Fibroblast of lung (primary cell): ENCODE measurements around the gene CCDC85B. TPM values are rescaled to one million over a fixed set of nuclear protein-coding genes. Genes with fewer than 3 reads are reported as not detected.
"Not testable (repeated sequence)": the region's sequence is repeated elsewhere in the genome, so short reads cannot be mapped to it uniquely, and the experiment has no call there.

Experiments used
- DNase-seq, 2 donors: peaks; one replicate each; pipeline versions ENCODE4 v3.0.0 to v3.0.0-alpha.2; 2010; ENCODE audit warnings: low read depth in 2 of 2
- H2AFZ ChIP-seq: 2 replicates; pipeline ENCODE4 v1.5.1; 2012; ENCODE audit warnings: low read length, control low read depth, inconsistent platforms
- H3K27ac ChIP-seq: 2 replicates; pipeline ENCODE4 v1.5.1; 2011; ENCODE audit warnings: low read length, control low read depth; ENCODE audit not compliant: insufficient read depth
- H3K27me3 ChIP-seq: 2 replicates; pipeline ENCODE4 v1.5.1; 2011; ENCODE audit warnings: mild to moderate bottlenecking, low read length; ENCODE audit not compliant: control insufficient read depth, insufficient read depth
- H3K36me3 ChIP-seq: 2 replicates; pipeline ENCODE4 v1.5.1; 2011; ENCODE audit warnings: low read length; ENCODE audit not compliant: control insufficient read depth, insufficient read depth
- H3K4me1 ChIP-seq: 2 replicates; pipeline ENCODE4 v1.5.1; 2011; ENCODE audit warnings: low read length; ENCODE audit not compliant: control insufficient read depth, insufficient read depth; ENCODE audit errors: extremely low read depth
- H3K4me2 ChIP-seq: 2 replicates; pipeline ENCODE4 v1.5.1; 2011; ENCODE audit warnings: low read length, control low read depth; ENCODE audit not compliant: insufficient read depth; ENCODE audit errors: extremely low read depth
- H3K4me3 ChIP-seq, 4 experiments: fragments of 200-600 bp in 1 of 4; sonication (generic) in 1 of 4; replicated peaks in 1 of 4; 2 replicates each; pipeline ENCODE4 v1.5.1; 2011 to 2016; ENCODE audit warnings: low read length in 4 of 4, low read depth in 3 of 4, mild to moderate bottlenecking in 3 of 4, control low read depth in 2 of 4, inconsistent platforms in 1 of 4, mixed read lengths in 1 of 4; ENCODE audit not compliant: insufficient read depth in 1 of 4; ENCODE audit errors: control extremely low read depth in 1 of 4
- H3K79me2 ChIP-seq: 2 replicates; pipeline ENCODE4 v1.5.1; 2012; ENCODE audit warnings: mild to moderate bottlenecking, low read length, inconsistent platforms; ENCODE audit not compliant: control insufficient read depth, insufficient read depth
- H3K9ac ChIP-seq: 2 replicates; pipeline ENCODE4 v1.5.1; 2011; ENCODE audit warnings: mild to moderate bottlenecking, low read length, control low read depth; ENCODE audit not compliant: insufficient read depth
- H3K9me3 ChIP-seq: 2 replicates; pipeline ENCODE4 v1.5.1; 2012; ENCODE audit warnings: low read depth, low read length; ENCODE audit not compliant: control insufficient read depth, insufficient read depth
- H4K20me1 ChIP-seq: 2 replicates; pipeline ENCODE4 v1.5.1; 2011; ENCODE audit warnings: low read length; ENCODE audit not compliant: control insufficient read depth, insufficient read depth; ENCODE audit errors: extremely low read depth
- EZH2 ChIP-seq: IDR thresholded peaks from 2 replicates; pipeline ENCODE4 v1.5.1; 2012; ENCODE audit warnings: low read length, control low read depth, mild to moderate bottlenecking; ENCODE audit errors: missing control alignments
- polyA plus RNA-seq, 2 donors: library from polyadenylated mRNA; depleted of rRNA in 1 of 2; stranded (reverse) in 1 of 2; unstranded in 1 of 2; fragments of >200 nt; gene quantifications; 2 replicates each; pipeline ENCODE4 v1.2.1, GENCODE V29; 2011 to 2012; ENCODE audit warnings: missing spikeins in 1 of 2
- total RNA-seq: library from RNA; depleted of rRNA; stranded (reverse); fragments of >200 nt; gene quantifications from 2 replicates; pipeline ENCODE4 v1.2.1, GENCODE V29; 2014
- TF ChIP-seq, protein P1 (sequence below), 2 donors: IDR thresholded peaks in 1 of 2; conservative IDR thresholded peaks in 1 of 2; 1 replicate in 1 of 2; 2 replicates in 1 of 2; pipeline ENCODE4 v1.5.1; 2011 to 2012; ENCODE audit warnings: low read length in 2 of 2, control low read depth in 1 of 2, inconsistent platforms in 1 of 2, low read depth in 1 of 2, mild to moderate bottlenecking in 1 of 2

CCDC85B gene
- total and polyA plus RNA-seq, 2 donors (not counting 1 experiment from before 2014, with no cell fraction given) = 18.1 to 118 TPM

DNA sequence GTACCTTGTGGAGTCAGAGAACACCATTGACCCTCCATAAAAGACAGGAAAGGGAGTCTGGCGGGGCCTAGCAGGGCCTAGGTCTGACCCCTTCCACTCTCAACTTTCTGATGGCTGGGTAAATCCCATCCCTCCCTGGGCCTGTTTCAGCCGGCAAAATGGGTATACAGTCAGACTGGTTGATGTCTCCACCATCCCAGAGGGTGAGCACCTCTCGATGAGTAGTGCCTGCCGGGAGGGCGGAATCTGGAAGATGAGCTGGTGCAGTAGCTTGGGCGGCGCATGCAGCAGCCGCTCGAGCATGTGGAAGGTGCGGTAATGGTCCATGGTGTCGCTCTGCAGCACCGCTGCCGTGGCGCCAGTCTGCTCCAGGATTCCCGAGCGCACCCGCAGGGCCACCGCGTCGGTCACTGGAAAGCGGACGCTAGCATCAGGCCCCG lies 2.7 kb upstream of the CCDC85B start:
- DNase-seq = no peak
- H3K27ac ChIP-seq = peak overlapping the region; percentile 98
- H4K20me1 ChIP-seq = no peaks in the 10 kb centered on the region
- peaks cover 15% of the 10 kb centered on the region for H3K4me1 ChIP-seq
- H3K79me2 ChIP-seq = peaks cover 47% of the 10 kb centered on the region
- peaks cover 35% of the 10 kb centered on the region for H3K36me3 ChIP-seq
- H3K4me3 ChIP-seq = peak overlapping the region; percentile 49 to 85 (median 64)
- no peak overlapping the region for H2AFZ ChIP-seq
- no peak for TF ChIP-seq EZH2
- TF ChIP-seq, protein P1, sequence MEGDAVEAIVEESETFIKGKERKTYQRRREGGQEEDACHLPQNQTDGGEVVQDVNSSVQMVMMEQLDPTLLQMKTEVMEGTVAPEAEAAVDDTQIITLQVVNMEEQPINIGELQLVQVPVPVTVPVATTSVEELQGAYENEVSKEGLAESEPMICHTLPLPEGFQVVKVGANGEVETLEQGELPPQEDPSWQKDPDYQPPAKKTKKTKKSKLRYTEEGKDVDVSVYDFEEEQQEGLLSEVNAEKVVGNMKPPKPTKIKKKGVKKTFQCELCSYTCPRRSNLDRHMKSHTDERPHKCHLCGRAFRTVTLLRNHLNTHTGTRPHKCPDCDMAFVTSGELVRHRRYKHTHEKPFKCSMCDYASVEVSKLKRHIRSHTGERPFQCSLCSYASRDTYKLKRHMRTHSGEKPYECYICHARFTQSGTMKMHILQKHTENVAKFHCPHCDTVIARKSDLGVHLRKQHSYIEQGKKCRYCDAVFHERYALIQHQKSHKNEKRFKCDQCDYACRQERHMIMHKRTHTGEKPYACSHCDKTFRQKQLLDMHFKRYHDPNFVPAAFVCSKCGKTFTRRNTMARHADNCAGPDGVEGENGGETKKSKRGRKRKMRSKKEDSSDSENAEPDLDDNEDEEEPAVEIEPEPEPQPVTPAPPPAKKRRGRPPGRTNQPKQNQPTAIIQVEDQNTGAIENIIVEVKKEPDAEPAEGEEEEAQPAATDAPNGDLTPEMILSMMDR (conservative IDR thresholded peaks at IDR 0.05 in 1 of 2, IDR thresholded peaks at IDR 0.05 in 1 of 2; ENCODE audit: low read depth in 1 of 2, low read length in 2 of 2) = no peak
- H3K27me3 ChIP-seq = no peaks in the 10 kb centered on the region
- H3K4me2 ChIP-seq = peak overlapping the region; percentile 96
- H3K9ac ChIP-seq = peak overlapping the region; percentile 65
- H3K9me3 ChIP-seq = no peaks in the 10 kb centered on the region

GRCh38 chr11:65888163-65888814 lies 2.2 kb upstream of the CCDC85B start, which contains the start of gene FIBP:
Gene FIBP, minus strand, starts transcription at chr11:65888471. Its CDS starts 53 bp downstream, at chr11:65888418.
- Histone ChIP-seq H3K79me2 (peaks cover 52% of the 10 kb centered on the region), H3K27ac (peak within 1 kb of the TSS; percentile 98), H3K4me3 (peak within 1 kb of the TSS; percentile 49 to 85 (median 68)), H2AFZ (peak within 1 kb of the TSS; percentile 79), H3K4me1 (peaks cover 17% of the 10 kb centered on the region), H3K27me3 (no peaks in the 10 kb centered on the region), H3K9me3 (no peaks in the 10 kb centered on the region), H3K4me2 (peak within 1 kb of the TSS; percentile 96), H3K36me3 (peaks cover 34% of the 10 kb centered on the region), H3K9ac (peak within 1 kb of the TSS; percentile 65), H4K20me1 (no peaks in the 10 kb centered on the region)
- DNase-seq = peak; percentile 96 to 97
- TF ChIP-seq, protein P1 (conservative IDR thresholded peaks at IDR 0.05 in 1 of 2, IDR thresholded peaks at IDR 0.05 in 1 of 2; ENCODE audit: low read depth in 1 of 2, low read length in 2 of 2) = peak; percentile 58 to 62
- TF ChIP-seq EZH2 = no peak

DNA sequence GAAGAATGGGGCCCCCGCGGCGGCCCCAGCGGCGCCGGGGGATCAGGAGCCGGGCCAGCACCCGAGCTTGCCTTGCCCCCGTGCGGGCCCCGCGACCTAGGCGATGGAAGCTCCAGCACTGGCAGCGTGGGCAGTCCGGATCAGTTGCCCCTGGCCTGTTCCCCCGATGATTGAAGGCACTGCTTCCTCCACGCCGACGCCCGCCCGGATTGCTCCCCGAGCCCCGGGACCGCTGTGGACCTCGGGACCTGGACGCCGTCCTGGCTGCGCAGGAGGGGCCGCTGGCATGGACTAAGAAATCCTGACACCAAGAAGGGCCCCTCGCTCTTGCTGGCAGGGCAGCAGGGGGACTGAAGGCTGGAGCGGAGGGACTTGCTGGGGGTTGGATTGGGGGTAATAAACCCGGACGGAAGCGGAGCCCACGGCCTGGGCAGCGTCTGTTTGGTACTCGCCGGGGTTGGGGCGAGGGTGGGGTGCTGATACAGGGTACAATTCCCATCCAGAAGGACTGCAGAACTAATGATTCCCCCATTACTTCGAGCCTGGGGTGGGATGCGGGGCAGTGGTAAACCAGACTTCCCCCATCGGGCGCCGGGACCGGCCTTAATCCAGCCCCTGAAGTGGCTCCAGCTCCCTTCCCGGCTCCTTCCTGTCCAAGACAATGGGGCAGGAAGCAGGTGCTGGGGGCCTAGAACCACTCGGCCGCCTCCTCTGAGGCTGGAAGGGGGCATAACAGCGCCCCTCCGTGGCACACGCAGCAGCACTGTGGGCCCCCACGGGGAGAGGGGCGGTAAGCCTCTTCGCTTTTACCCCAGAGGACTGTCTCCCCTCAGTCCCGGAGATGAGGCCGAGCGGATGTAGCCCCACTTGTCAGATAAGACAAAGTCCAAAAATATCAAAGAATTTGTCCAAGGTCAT lies 1.0 kb downstream of the CCDC85B start:
- Histone ChIP-seq H3K79me2 (peaks cover 71% of the 10 kb centered on the region), H2AFZ (no peak overlapping the region)

DNA sequence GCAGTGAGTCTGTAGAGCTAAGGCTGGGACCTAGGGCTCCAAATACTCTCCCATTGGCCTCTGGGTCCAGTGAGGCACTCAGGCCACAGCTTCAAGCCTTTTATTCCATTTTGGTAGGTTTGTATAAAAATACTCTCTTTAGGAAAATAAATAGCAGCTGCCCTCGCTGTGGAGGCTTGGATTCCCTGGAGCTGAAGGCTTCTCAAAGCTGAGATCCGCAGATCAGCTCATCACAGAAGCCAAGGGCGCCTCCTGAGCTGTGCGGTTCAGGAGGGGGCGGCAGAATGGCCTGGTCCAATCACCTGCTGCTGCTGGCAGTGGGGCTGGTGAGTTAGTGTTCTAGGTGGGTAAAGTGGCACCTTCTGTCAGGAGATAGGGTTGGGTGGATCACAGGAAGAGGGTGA lies 1.7 kb downstream of the CCDC85B start:
- DNase-seq, H3K9me3 ChIP-seq, H2AFZ ChIP-seq, H3K27me3 ChIP-seq, H4K20me1 ChIP-seq: not testable (repeated sequence)
- Histone ChIP-seq H3K36me3 (peaks cover 26% of the 10 kb centered on the region), H3K4me3 (peak overlapping the region; percentile 56 to 78 (median 68)), H3K4me1 (peaks cover 28% of the 10 kb centered on the region), H3K9ac (peak overlapping the region; percentile 89), H3K4me2 (peak overlapping the region; percentile 61), H3K79me2 (peaks cover 71% of the 10 kb centered on the region), H3K27ac (peak overlapping the region; percentile 98)

More for the DNA sequence above, 1.0 kb downstream of the CCDC85B start:
- H3K9ac ChIP-seq = peak overlapping the region; percentile 89
- no peaks in the 10 kb centered on the region for H3K9me3 ChIP-seq
- peaks cover 23% of the 10 kb centered on the region for H3K36me3 ChIP-seq
- TF ChIP-seq, protein P1 (conservative IDR thresholded peaks at IDR 0.05 in 1 of 2, IDR thresholded peaks at IDR 0.05 in 1 of 2; ENCODE audit: low read depth in 1 of 2, low read length in 2 of 2) = peak; percentile 7 to 22
- no peak for TF ChIP-seq EZH2
- H3K27me3 ChIP-seq = no peaks in the 10 kb centered on the region
- peak overlapping the region; percentile 98 for H3K27ac ChIP-seq
- H3K4me2 ChIP-seq = peak overlapping the region; percentile 61
- H3K4me1 ChIP-seq = peaks cover 26% of the 10 kb centered on the region
- no peaks in the 10 kb centered on the region for H4K20me1 ChIP-seq
- peak overlapping the region; percentile 56 to 78 (median 68) for H3K4me3 ChIP-seq
- DNase-seq = peak in 1 of 2 donors; percentile 37
